Measurements from ENCODE around the gene MSMP. TPM values are rescaled to one million over a fixed set of nuclear protein-coding genes. Genes with fewer than 3 reads are reported as not detected.

The MSMP gene
- total RNA-seq, 1 donor from 2014 or later, result not detected

DNA sequence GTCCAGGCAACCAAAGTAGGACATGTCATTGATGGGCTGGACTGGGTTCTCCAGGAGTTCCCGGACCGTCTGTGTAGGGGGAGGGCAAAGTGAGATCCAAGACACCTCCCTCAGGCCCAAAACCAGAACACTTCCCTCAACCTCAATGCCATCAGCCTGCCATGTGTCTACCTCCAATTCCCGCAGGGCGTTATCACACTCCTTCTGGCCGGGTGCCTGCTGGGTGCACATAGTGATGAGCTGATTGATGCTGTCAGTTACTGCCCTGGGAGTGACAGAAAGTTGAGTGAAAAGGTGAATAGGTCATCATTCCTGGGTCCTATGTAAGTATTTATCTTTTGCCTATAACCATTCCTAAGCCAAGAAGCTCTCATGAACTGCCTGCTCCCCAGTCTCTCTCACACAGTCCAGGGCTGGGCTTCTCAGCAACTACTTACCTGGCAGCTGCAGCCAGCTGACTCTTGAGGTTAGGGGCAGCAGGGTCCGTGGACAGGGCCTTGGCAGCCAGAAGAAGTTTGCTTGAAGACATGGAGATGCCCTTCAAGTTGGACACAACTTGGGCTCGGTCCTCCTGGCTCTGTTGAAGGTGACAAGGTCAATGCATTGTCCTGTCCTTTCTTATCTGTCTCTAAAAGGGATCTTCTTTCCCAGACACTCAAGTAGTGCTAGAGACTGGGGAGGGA lies 43.1 kb downstream of the MSMP start:
- Histone ChIP-seq H3K4me1 (no peaks in the 10 kb centered on the region), H3K4me3 (no peak overlapping the region), H3K27ac (no peak overlapping the region), H3K36me3 (peaks cover 15 to 93% of the 10 kb centered on the region in 2 donors), H3K27me3 (no peaks in the 10 kb centered on the region), H3K9me3 (no peaks in the 10 kb centered on the region)
- no peak for TF ChIP-seq POLR2AphosphoS5 (IDR thresholded peaks at IDR 0.05; ENCODE audit: insufficient read depth in 1 of 2, low read depth in 1 of 2)
- TF ChIP-seq, protein P1, sequence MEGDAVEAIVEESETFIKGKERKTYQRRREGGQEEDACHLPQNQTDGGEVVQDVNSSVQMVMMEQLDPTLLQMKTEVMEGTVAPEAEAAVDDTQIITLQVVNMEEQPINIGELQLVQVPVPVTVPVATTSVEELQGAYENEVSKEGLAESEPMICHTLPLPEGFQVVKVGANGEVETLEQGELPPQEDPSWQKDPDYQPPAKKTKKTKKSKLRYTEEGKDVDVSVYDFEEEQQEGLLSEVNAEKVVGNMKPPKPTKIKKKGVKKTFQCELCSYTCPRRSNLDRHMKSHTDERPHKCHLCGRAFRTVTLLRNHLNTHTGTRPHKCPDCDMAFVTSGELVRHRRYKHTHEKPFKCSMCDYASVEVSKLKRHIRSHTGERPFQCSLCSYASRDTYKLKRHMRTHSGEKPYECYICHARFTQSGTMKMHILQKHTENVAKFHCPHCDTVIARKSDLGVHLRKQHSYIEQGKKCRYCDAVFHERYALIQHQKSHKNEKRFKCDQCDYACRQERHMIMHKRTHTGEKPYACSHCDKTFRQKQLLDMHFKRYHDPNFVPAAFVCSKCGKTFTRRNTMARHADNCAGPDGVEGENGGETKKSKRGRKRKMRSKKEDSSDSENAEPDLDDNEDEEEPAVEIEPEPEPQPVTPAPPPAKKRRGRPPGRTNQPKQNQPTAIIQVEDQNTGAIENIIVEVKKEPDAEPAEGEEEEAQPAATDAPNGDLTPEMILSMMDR (IDR thresholded peaks at IDR 0.05), result no peak
- TF ChIP-seq POLR2A (IDR thresholded peaks at IDR 0.05), result no peak
- no peak for DNase-seq (ENCODE audit: extremely low spot score in 2 of 2)
- intact Hi-C loops (cut with DNase I), result no loop called here

DNA sequence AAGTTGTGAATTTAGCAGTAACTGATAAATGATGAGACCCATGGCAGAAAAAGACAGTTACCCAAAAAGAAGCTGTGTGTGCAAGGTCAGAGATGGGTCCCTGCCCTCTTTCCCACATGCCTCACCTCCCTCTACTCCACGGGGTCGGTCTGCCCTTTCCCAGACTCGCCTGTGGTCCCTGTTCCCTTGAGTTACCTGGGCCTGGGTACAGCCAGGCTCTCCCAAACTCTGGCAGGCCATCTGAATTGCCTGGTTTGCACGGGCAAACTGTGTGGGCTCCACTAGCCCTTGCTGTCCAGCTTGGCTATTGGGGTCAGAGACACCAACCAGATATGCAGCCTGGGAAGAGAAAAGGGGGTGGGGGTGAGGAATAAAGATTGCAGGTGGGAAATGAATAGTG lies 45.9 kb downstream of the MSMP start:
- intact Hi-C loops (cut with DNase I), result no loop called here
- H3K9me3 ChIP-seq, result no peaks in the 10 kb centered on the region
- no peak overlapping the region for H3K4me3 ChIP-seq
- H3K36me3 ChIP-seq, result peaks cover 19 to 94% of the 10 kb centered on the region in 2 donors
- DNase-seq (ENCODE audit: extremely low spot score in 2 of 2), result no peak
- H3K27ac ChIP-seq, result no peak overlapping the region
- no peaks in the 10 kb centered on the region for H3K27me3 ChIP-seq
- no peaks in the 10 kb centered on the region for H3K4me1 ChIP-seq
- TF ChIP-seq POLR2A (IDR thresholded peaks at IDR 0.05) (no peak), POLR2AphosphoS5 (IDR thresholded peaks at IDR 0.05; ENCODE audit: insufficient read depth in 1 of 2, low read depth in 1 of 2) (no peak)
- TF ChIP-seq, protein P1 (IDR thresholded peaks at IDR 0.05), result no peak

DNA sequence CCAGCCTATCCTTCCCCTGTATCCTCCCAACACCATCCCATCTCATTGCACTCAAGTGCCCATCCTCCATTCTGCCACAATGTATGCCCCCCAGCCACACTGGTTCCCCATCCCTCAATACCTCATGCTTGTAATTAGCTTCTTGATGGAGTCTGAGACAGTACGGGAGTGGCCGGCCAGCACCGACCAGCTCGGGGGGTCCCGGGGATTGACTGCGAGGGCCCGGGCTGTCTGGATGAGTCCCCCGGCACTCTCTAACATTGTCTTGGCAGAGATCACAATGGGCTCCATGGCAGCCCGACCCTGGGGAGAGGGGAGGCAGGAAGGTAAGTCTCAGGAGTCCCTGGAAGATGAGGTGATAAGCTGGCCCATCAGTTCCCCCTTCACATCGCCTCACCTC lies 47.1 kb downstream of the MSMP start:
- Histone ChIP-seq H3K9me3 (no peaks in the 10 kb centered on the region), H3K27me3 (no peaks in the 10 kb centered on the region), H3K27ac (no peak overlapping the region), H3K36me3 (peaks cover 23 to 95% of the 10 kb centered on the region in 2 donors), H3K4me1 (no peaks in the 10 kb centered on the region), H3K4me3 (no peak overlapping the region)
- DNase-seq (ENCODE audit: extremely low spot score in 2 of 2), result no peak
- intact Hi-C loops (cut with DNase I), result no loop called here
- TF ChIP-seq POLR2A (IDR thresholded peaks at IDR 0.05), result no peak
- TF ChIP-seq POLR2AphosphoS5 (IDR thresholded peaks at IDR 0.05; ENCODE audit: insufficient read depth in 1 of 2, low read depth in 1 of 2), result no peak
- TF ChIP-seq, protein P1 (IDR thresholded peaks at IDR 0.05), result no peak

DNA sequence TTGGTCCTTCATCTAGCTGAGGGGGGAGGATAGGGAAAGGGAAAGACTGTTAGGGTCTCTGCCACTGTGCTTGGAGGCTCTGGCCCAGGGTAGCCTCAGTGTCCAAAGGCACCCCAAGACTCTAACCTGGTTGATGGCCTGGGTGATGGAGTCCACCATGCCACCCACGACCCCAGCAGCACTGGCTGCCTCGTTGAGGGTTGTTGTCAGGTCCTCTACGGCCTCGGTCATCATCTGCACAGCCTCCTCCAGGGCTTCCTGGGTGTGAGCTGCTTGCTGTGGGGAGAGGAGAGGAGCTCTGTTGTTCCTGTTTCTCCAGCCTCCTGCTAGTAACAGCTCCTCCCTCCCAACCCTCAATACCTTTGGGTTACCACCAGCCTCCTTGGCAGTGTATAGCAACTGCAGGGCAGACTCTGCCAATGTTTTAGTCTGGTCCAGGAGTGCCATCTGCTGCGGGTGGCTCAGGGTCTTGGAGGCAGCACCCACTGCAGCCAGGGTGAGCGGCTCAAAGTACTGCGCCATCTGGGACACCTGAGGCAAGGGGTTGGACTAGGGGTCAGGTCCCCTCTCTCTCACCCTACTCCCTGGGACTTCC lies 48.1 kb downstream of the MSMP start:
- TF ChIP-seq POLR2A (IDR thresholded peaks at IDR 0.05), result no peak
- no peaks in the 10 kb centered on the region for H3K27me3 ChIP-seq
- no peaks in the 10 kb centered on the region for H3K9me3 ChIP-seq
- H3K36me3 ChIP-seq, result peaks cover 21 to 95% of the 10 kb centered on the region in 2 donors
- intact Hi-C loops (cut with DNase I), result no loop called here
- no peak overlapping the region for H3K27ac ChIP-seq
- H3K4me3 ChIP-seq, result no peak overlapping the region
- DNase-seq (ENCODE audit: extremely low spot score in 2 of 2), result no peak
- no peaks in the 10 kb centered on the region for H3K4me1 ChIP-seq

DNA sequence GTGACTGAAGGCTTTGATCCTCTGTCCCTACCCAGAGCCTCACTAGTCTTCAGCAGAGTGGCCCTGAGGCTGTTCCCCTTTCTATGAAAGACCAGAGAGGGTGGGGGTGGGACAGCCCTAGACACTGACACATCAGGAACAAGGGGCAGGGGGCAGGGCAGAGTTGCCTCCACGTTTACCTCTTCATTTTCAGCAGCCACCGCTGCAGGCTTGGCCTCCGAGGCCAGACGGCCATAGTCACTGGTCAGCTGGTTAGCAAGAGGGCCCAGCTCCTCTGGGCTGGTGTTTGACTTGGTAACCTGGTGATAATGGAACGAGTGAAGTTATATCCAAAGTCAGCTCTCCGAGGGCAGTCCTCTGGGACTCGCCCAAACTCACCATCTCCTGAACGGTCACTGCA lies 48.7 kb downstream of the MSMP start:
- Histone ChIP-seq H3K27ac (no peak overlapping the region), H3K4me1 (no peaks in the 10 kb centered on the region), H3K9me3 (no peaks in the 10 kb centered on the region), H3K4me3 (no peak overlapping the region), H3K27me3 (no peaks in the 10 kb centered on the region), H3K36me3 (peaks cover 16 to 95% of the 10 kb centered on the region in 2 donors)
- DNase-seq (ENCODE audit: extremely low spot score in 2 of 2), result no peak
- TF ChIP-seq POLR2A (IDR thresholded peaks at IDR 0.05), result no peak
- TF ChIP-seq, protein P1 (IDR thresholded peaks at IDR 0.05), result no peak
- no peak for TF ChIP-seq POLR2AphosphoS5 (IDR thresholded peaks at IDR 0.05; ENCODE audit: insufficient read depth in 1 of 2, low read depth in 1 of 2)
- intact Hi-C loops (cut with DNase I), result no loop called here

All from vagina (tissue), 2 donors.